ENCODE results near the gene ABCC5.
"Not testable (repeated sequence)": the region's sequence is repeated elsewhere in the genome, so short reads cannot be mapped to it uniquely, and the experiment has no call there.

The ABCC5 gene

GRCh38 chr3:184016169-184016570 lies 1.5 kb downstream of the ABCC5 start:
- Histone ChIP-seq H3K4me1 (ENCODE audit: control insufficient read depth, insufficient read depth, low read length) (peaks cover 13% of the 10 kb centered on the region), H3K9ac (ENCODE audit: low read depth, low read length) (no peak overlapping the region), H3K4me3 (ENCODE audit: low read depth, low read length) (0 out of 2 replicates have a peak overlapping the region, but pooled peaks have one; percentile 99), H3K36me3 (ENCODE audit: control insufficient read depth, insufficient read depth, low read length) (peaks cover 30% of the 10 kb centered on the region), H3K27ac (ENCODE audit: low read depth, low read length) (no peak overlapping the region), H3K27me3 (ENCODE audit: control insufficient read depth, insufficient read depth, low read length) (no peaks in the 10 kb centered on the region), H3K9me3 (ENCODE audit: control insufficient read depth, insufficient read depth, low read length) (no peaks in the 10 kb centered on the region)

- H3K27me3 ChIP-seq (ENCODE audit: control insufficient read depth, insufficient read depth, low read length) = no peaks in the 10 kb centered on the region
- no peak overlapping the region for H3K9ac ChIP-seq (ENCODE audit: low read depth, low read length)
- H3K4me3 ChIP-seq (ENCODE audit: low read depth, low read length) = no peak overlapping the region
- no peak overlapping the region for H3K27ac ChIP-seq (ENCODE audit: low read depth, low read length)
- H3K36me3 ChIP-seq (ENCODE audit: control insufficient read depth, insufficient read depth, low read length) = peaks cover 35% of the 10 kb centered on the region
- H3K9me3 ChIP-seq (ENCODE audit: control insufficient read depth, insufficient read depth, low read length) = no peaks in the 10 kb centered on the region
- peaks cover 13% of the 10 kb centered on the region for H3K4me1 ChIP-seq (ENCODE audit: control insufficient read depth, insufficient read depth, low read length)
These were observed 2.2 kb downstream of the ABCC5 start for GRCh38 chr3:184015381-184016019.

GRCh38 chr3:184011937-184012889 lies 5.5 kb downstream of the ABCC5 start:
- H3K4me3 ChIP-seq (ENCODE audit: low read depth, low read length) = no peak overlapping the region
- H3K27ac ChIP-seq (ENCODE audit: low read depth, low read length) = no peak overlapping the region
- no peak overlapping the region for H3K9ac ChIP-seq (ENCODE audit: low read depth, low read length)
- H3K36me3 ChIP-seq (ENCODE audit: control insufficient read depth, insufficient read depth, low read length) = peaks cover 58% of the 10 kb centered on the region
- peaks cover 13% of the 10 kb centered on the region for H3K4me1 ChIP-seq (ENCODE audit: control insufficient read depth, insufficient read depth, low read length)
- no peaks in the 10 kb centered on the region for H3K9me3 ChIP-seq (ENCODE audit: control insufficient read depth, insufficient read depth, low read length)
- H3K27me3 ChIP-seq (ENCODE audit: control insufficient read depth, insufficient read depth, low read length) = no peaks in the 10 kb centered on the region

- Histone ChIP-seq H3K27me3 (ENCODE audit: control insufficient read depth, insufficient read depth, low read length) (no peaks in the 10 kb centered on the region), H3K9ac (ENCODE audit: low read depth, low read length) (no peak overlapping the region), H3K27ac (ENCODE audit: low read depth, low read length) (no peak overlapping the region), H3K4me1 (ENCODE audit: control insufficient read depth, insufficient read depth, low read length) (peaks cover 8% of the 10 kb centered on the region), H3K4me3 (ENCODE audit: low read depth, low read length) (no peak overlapping the region), H3K36me3 (ENCODE audit: control insufficient read depth, insufficient read depth, low read length) (peaks cover 58% of the 10 kb centered on the region), H3K9me3 (ENCODE audit: control insufficient read depth, insufficient read depth, low read length) (no peaks in the 10 kb centered on the region)
These were observed 6.3 kb downstream of the ABCC5 start for GRCh38 chr3:184011230-184011876.

- Histone ChIP-seq H3K27ac (ENCODE audit: low read depth, low read length) (no peak overlapping the region), H3K9me3 (ENCODE audit: control insufficient read depth, insufficient read depth, low read length) (no peaks in the 10 kb centered on the region), H3K4me3 (ENCODE audit: low read depth, low read length) (no peak overlapping the region), H3K4me1 (ENCODE audit: control insufficient read depth, insufficient read depth, low read length) (no peaks in the 10 kb centered on the region), H3K36me3 (ENCODE audit: control insufficient read depth, insufficient read depth, low read length) (peaks cover 58% of the 10 kb centered on the region), H3K27me3 (ENCODE audit: control insufficient read depth, insufficient read depth, low read length) (no peaks in the 10 kb centered on the region), H3K9ac (ENCODE audit: low read depth, low read length) (no peak overlapping the region)
These were observed 9.5 kb downstream of the ABCC5 start for GRCh38 chr3:184008161-184008560.

- H3K27ac ChIP-seq (ENCODE audit: low read depth, low read length); H3K4me3 ChIP-seq (ENCODE audit: low read depth, low read length); H3K9me3 ChIP-seq (ENCODE audit: control insufficient read depth, insufficient read depth, low read length); H3K4me1 ChIP-seq (ENCODE audit: control insufficient read depth, insufficient read depth, low read length); H3K27me3 ChIP-seq (ENCODE audit: control insufficient read depth, insufficient read depth, low read length); H3K9ac ChIP-seq (ENCODE audit: low read depth, low read length): not testable (repeated sequence)
- H3K36me3 ChIP-seq (ENCODE audit: control insufficient read depth, insufficient read depth, low read length) = peaks cover 52% of the 10 kb centered on the region
These were observed 10.4 kb downstream of the ABCC5 start for GRCh38 chr3:184007143-184007813.

GRCh38 chr3:184005941-184006507 lies 11.7 kb downstream of the ABCC5 start:
- Histone ChIP-seq H3K27me3 (ENCODE audit: control insufficient read depth, insufficient read depth, low read length) (no peaks in the 10 kb centered on the region), H3K9ac (ENCODE audit: low read depth, low read length) (no peak overlapping the region), H3K36me3 (ENCODE audit: control insufficient read depth, insufficient read depth, low read length) (peaks cover 40% of the 10 kb centered on the region), H3K4me3 (ENCODE audit: low read depth, low read length) (no peak overlapping the region), H3K27ac (ENCODE audit: low read depth, low read length) (no peak overlapping the region), H3K4me1 (ENCODE audit: control insufficient read depth, insufficient read depth, low read length) (no peaks in the 10 kb centered on the region), H3K9me3 (ENCODE audit: control insufficient read depth, insufficient read depth, low read length) (no peaks in the 10 kb centered on the region)

GRCh38 chr3:184004476-184004875 lies 13.2 kb downstream of the ABCC5 start:
- no peaks in the 10 kb centered on the region for H3K9me3 ChIP-seq (ENCODE audit: control insufficient read depth, insufficient read depth, low read length)
- no peak overlapping the region for H3K27ac ChIP-seq (ENCODE audit: low read depth, low read length)
- H3K4me1 ChIP-seq (ENCODE audit: control insufficient read depth, insufficient read depth, low read length) = no peaks in the 10 kb centered on the region
- H3K4me3 ChIP-seq (ENCODE audit: low read depth, low read length) = no peak overlapping the region
- no peaks in the 10 kb centered on the region for H3K27me3 ChIP-seq (ENCODE audit: control insufficient read depth, insufficient read depth, low read length)
- no peak overlapping the region for H3K9ac ChIP-seq (ENCODE audit: low read depth, low read length)
- H3K36me3 ChIP-seq (ENCODE audit: control insufficient read depth, insufficient read depth, low read length) = peaks cover 34% of the 10 kb centered on the region

GRCh38 chr3:184003187-184003967 lies 14.3 kb downstream of the ABCC5 start:
- Histone ChIP-seq H3K36me3 (ENCODE audit: control insufficient read depth, insufficient read depth, low read length) (peaks cover 25% of the 10 kb centered on the region), H3K27ac (ENCODE audit: low read depth, low read length) (no peak overlapping the region), H3K27me3 (ENCODE audit: control insufficient read depth, insufficient read depth, low read length) (no peaks in the 10 kb centered on the region), H3K9me3 (ENCODE audit: control insufficient read depth, insufficient read depth, low read length) (no peaks in the 10 kb centered on the region), H3K4me1 (ENCODE audit: control insufficient read depth, insufficient read depth, low read length) (no peaks in the 10 kb centered on the region), H3K9ac (ENCODE audit: low read depth, low read length) (no peak overlapping the region), H3K4me3 (ENCODE audit: low read depth, low read length) (no peak overlapping the region)

- H3K9ac ChIP-seq (ENCODE audit: low read depth, low read length) = no peak overlapping the region
- peaks cover 21% of the 10 kb centered on the region for H3K36me3 ChIP-seq (ENCODE audit: control insufficient read depth, insufficient read depth, low read length)
- H3K27ac ChIP-seq (ENCODE audit: low read depth, low read length) = no peak overlapping the region
- no peak overlapping the region for H3K4me3 ChIP-seq (ENCODE audit: low read depth, low read length)
- H3K27me3 ChIP-seq (ENCODE audit: control insufficient read depth, insufficient read depth, low read length) = no peaks in the 10 kb centered on the region
- H3K9me3 ChIP-seq (ENCODE audit: control insufficient read depth, insufficient read depth, low read length) = no peaks in the 10 kb centered on the region
- H3K4me1 ChIP-seq (ENCODE audit: control insufficient read depth, insufficient read depth, low read length) = no peaks in the 10 kb centered on the region
These were observed 15.2 kb downstream of the ABCC5 start for GRCh38 chr3:184002469-184002868.

Data from HUES48 (cell line).